ENCODE results near the gene SMTN. TPM values are rescaled to one million over a fixed set of nuclear protein-coding genes. Genes with fewer than 3 reads are reported as not detected.

SMTN gene
- polyA plus RNA-seq, 1 experiment: 45.7 TPM

DNA sequence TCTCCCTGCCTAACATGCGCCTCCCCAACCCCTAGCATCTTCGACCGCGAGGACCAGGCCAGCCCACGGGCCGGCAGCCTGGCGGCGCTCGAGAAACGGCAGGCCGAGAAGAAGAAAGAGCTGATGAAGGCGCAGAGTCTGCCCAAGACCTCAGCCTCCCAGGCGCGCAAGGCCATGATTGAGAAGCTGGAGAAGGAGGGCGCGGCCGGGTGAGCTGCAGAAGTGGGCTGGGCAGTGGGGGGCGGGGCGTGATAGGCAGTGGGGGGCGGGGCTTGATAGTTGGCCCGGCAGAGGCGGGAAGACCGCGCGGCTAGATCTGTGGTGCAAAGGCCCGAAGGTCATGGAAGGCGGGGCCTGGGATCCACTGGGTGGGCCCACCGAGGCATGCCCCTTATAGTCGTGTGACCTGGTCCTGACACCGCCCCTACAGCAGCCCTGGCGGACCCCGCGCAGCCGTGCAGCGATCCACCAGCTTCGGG lies 17.6 kb downstream of the SMTN start:
- DNase-seq (ENCODE audit: low read depth): no peak
- POLR2A ChIA-PET: interaction anchor here (0.6 to 0.9 kb wide), 3 partner anchors 9 to 13 kb away, joined by 3 to 4 read pairs (median 4); partner anchors contain the start of gene SELENOM
- TF ChIP-seq, protein P1, sequence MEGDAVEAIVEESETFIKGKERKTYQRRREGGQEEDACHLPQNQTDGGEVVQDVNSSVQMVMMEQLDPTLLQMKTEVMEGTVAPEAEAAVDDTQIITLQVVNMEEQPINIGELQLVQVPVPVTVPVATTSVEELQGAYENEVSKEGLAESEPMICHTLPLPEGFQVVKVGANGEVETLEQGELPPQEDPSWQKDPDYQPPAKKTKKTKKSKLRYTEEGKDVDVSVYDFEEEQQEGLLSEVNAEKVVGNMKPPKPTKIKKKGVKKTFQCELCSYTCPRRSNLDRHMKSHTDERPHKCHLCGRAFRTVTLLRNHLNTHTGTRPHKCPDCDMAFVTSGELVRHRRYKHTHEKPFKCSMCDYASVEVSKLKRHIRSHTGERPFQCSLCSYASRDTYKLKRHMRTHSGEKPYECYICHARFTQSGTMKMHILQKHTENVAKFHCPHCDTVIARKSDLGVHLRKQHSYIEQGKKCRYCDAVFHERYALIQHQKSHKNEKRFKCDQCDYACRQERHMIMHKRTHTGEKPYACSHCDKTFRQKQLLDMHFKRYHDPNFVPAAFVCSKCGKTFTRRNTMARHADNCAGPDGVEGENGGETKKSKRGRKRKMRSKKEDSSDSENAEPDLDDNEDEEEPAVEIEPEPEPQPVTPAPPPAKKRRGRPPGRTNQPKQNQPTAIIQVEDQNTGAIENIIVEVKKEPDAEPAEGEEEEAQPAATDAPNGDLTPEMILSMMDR (IDR thresholded peaks at IDR 0.05; ENCODE audit: insufficient read depth, low read depth, low read length): no peak
- no peaks in the 10 kb centered on the region for H3K27me3 ChIP-seq (ENCODE audit: control insufficient read depth, insufficient read depth, low read length)
- peaks cover 37% of the 10 kb centered on the region for H3K36me3 ChIP-seq (ENCODE audit: control insufficient read depth, insufficient read depth, low read length)
- no peak overlapping the region for H3K4me3 ChIP-seq (ENCODE audit: low read depth, low read length)
- CTCF ChIA-PET: interaction anchor here (1.0 to 1.4 kb wide), 2 partner anchors 9 to 52 kb away, joined by 5 to 6 read pairs; partner anchors contain the start of gene SELENOM

DNA sequence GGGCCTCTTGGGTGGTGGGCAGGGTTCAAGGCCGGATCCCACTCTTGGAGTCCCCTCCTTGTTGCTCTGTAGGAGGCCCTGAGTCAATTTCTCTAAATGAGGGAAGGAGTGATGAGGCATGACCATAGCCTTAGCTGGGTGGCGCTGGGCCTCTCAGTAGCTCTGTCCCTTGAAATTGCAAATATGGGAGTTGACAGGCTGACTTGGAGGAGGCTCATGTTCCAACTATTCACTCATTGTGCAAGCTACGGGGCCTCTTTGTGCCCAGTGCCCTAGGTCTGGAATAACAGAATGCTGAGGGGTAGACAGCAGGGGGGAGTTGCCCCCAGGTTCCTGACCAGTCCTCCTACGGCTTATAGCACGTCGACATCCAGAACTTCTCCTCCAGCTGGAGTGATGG lies 18.3 kb downstream of the SMTN start:
- no peak for DNase-seq (ENCODE audit: low read depth)
- CTCF ChIA-PET: interaction anchor here (0.8 to 1.4 kb wide), 5 partner anchors 8 to 153 kb away, joined by 3 to 6 read pairs (median 4); partner anchors contain the start of gene SELENOM

DNA sequence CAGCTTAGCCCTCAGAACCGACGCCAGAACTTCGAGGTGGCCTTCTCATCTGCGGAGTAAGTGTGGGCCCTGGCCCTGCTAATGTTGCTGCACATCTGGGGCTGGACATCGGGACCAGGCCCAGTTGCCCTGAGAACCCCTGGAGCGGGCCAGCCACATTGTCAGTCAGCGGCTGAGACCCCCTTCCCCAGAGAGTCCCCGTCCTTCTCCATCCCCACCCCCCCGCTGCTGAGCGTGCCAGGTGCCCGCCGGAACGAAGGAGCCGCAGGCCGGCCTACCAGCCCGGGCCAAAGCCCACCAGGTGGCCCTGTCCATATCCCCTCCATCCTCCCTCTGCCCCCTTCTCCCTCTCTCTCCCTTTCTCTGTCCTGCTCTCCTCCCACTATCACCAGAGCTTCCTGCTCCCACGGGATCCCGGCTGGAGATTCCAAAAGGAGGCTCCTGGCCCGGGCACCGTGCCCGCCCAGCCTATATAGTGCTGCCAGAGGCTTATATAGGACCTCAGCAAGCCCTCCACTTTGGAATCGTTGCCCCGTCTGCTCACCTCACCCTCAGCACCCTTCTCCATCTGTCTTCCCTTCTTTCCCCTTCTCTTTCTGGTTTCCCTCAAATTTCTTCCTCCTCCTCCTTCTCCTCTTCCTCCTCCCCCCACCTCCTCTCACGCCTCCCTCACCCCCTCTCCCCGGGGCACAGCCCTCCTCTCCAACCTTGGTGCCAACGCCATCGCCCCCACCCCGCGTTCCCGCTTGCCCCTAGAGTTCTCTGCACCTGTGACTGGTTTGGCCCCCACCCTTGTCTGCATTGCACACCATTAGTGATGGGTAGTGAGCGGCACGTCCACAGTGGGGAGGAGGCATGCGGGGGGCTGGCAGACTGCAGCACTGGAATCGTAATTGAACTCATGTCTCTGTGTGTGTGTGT lies 19.0 kb downstream of the SMTN start:
- DNase-seq (ENCODE audit: low read depth): no peak
- CTCF ChIA-PET: interaction anchor here (0.8 to 1.4 kb wide), 5 partner anchors 8 to 153 kb away, joined by 3 to 6 read pairs (median 4); partner anchors contain the start of gene SELENOM
- Histone ChIP-seq H3K36me3 (ENCODE audit: control insufficient read depth, insufficient read depth, low read length) (peaks cover 45% of the 10 kb centered on the region), H3K27me3 (ENCODE audit: control insufficient read depth, insufficient read depth, low read length) (no peaks in the 10 kb centered on the region), H3K4me3 (ENCODE audit: low read depth, low read length) (no peak overlapping the region)
- TF ChIP-seq, protein P1 (IDR thresholded peaks at IDR 0.05; ENCODE audit: insufficient read depth, low read depth, low read length): no peak
- POLR2A ChIA-PET: interaction anchor here (0.6 kb wide), 1 partner anchor 7 kb away, joined by 4 read pairs; the partner anchor contains the start of gene SELENOM

More for the DNA sequence above, 18.3 kb downstream of the SMTN start:
- H3K27me3 ChIP-seq (ENCODE audit: control insufficient read depth, insufficient read depth, low read length): no peaks in the 10 kb centered on the region
- POLR2A ChIA-PET: interaction anchor here (0.6 to 0.7 kb wide), 3 partner anchors 8 to 14 kb away, joined by 3 to 4 read pairs (median 4); partner anchors contain the start of gene SELENOM
- TF ChIP-seq, protein P1 (IDR thresholded peaks at IDR 0.05; ENCODE audit: insufficient read depth, low read depth, low read length): no peak
- peaks cover 42% of the 10 kb centered on the region for H3K36me3 ChIP-seq (ENCODE audit: control insufficient read depth, insufficient read depth, low read length)
- H3K4me3 ChIP-seq (ENCODE audit: low read depth, low read length): no peak overlapping the region

DNA sequence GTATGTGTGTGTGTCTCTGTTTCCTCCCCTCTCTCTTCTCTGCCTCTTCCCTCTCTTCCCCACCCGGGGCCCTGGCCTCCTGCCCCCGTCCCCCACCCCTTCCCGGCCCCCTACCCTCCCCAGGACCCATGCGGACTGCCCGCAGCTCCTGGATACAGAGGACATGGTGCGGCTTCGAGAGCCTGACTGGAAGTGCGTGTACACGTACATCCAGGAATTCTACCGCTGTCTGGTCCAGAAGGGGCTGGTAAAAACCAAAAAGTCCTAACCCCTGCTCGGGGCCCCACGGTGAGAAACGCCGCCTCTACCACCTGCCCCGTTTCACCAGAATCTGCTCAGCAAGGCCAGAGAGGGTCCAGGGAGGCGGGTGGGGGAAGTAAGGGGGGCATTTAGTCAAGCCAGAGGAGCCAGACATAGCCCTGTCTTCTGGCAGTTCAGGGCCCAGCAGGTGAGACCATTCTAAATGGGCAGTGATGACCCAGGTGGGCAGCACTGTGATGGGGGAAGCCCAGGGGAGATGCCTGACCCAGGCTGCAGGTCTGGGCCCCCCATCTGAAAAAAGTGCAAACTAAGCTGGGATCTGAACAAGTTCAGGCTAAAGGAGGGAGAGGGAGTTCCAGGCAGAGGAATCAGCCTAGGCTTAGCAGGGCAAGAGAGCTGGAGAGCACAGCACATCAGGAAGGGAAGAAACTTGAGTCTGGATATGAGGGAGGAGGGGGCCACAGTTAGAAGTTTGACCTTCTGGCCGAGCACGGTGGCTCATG lies 19.8 kb downstream of the SMTN start:
- no peak overlapping the region for H3K4me3 ChIP-seq (ENCODE audit: low read depth, low read length)
- no peak for DNase-seq (ENCODE audit: low read depth)
- TF ChIP-seq, protein P1 (IDR thresholded peaks at IDR 0.05; ENCODE audit: insufficient read depth, low read depth, low read length): no peak
- peaks cover 45% of the 10 kb centered on the region for H3K36me3 ChIP-seq (ENCODE audit: control insufficient read depth, insufficient read depth, low read length)
- CTCF ChIA-PET: interaction anchor here (0.6 to 3.5 kb wide), 4 partner anchors 9 to 170 kb away, joined by 3 to 30 read pairs (median 8); no protein-coding TSS in a partner anchor
- POLR2A ChIA-PET: no interaction called here
- H3K27me3 ChIP-seq (ENCODE audit: control insufficient read depth, insufficient read depth, low read length): no peaks in the 10 kb centered on the region

Measured in BJ (cell line).